Activated CD4-positive, alpha-beta T cell treated with anti-CD3 and anti-CD28 coated beads, Interleukin-2, Interleukin-4, amounts not matched to agents 100 ng/mL and 50 ng/mL, durations not matched to agents 16 hours and 8 hours (primary cell): Measurements from ENCODE around the gene KNDC1.
"Not testable (repeated sequence)": the region's sequence is repeated elsewhere in the genome, so short reads cannot be mapped to it uniquely, and the experiment has no call there.

ENCODE experiments used
- DNase-seq: peaks from one replicate; pipeline ENCODE4 v3.0.0-alpha.2; 2020; ENCODE audit warnings: low spot score

KNDC1 gene

GRCh38 chr10:133141958-133142340 lies 18.1 kb upstream of the KNDC1 start:
- no peak for DNase-seq

DNA sequence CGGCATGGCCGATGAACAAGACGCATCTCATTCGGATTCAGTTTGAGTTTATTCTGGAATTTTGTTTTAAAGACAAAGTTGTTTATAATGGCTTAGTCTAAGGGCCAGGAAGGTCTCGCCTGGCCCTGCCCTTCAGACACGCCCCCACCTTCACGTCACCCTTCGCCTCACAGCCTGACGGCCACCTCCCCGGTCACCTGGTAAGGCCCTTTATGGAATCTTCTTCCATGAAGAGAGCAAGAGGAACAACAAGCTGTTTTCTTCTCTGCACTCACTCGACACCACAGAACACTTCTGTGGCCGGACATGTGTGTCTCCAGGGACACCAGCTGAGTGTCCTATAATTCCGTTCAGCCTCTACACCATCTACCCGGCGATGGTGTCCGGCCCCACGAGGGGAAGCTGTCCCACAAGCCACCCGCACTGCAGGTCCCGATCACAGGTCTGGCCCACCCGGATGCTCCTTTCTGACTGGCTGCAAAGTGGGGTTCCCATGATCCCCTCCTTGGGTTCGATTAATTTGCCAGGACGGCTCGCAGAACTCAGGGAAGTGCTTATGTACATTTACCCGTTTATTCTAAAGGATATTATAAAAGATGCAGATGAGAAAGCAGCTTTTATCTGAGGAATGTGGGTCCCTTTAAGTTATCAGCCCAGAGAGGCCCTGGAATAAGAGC lies 17.4 kb upstream of the KNDC1 start:
- DNase-seq: no peak

DNA sequence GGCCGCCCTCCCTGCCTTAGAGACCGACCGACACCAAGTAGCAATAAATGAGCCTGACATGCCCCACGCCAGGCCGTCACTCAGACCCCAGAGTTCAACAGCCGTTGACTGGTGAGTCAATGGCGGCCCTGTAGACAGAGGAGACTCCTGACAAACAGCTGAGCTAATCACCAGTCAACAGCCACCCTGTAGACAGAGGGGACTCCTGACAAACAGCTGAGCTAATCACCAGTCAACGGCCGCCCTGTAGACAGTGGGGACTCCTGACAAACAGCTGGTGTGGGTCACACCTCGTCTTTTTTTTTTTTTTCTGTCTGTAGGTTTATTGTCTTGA lies 16.9 kb upstream of the KNDC1 start:
- DNase-seq: no peak

DNA sequence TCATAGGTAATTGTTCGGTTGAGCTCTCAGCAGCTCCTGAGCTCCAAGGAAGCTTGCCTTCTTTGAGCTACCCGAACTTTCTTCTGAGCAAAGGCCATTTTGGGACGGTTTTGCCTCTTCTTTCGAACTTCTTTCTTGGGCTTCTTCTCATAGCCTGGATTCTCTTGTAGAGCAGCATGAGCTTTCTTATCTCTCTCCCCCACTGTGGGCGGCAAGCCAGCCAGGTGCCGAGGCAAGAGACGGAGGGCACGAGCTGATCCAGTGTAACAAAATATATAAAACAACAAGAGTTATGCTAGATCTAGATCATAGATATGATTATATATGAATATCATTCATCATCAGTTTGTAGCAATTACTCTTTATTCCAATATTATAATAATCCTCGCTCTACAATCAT lies 16.5 kb upstream of the KNDC1 start:
- no peak for DNase-seq

- DNase-seq: no peak
These were observed 15.2 kb upstream of the KNDC1 start for GRCh38 chr10:133144771-133145170.

- no peak for DNase-seq
These were observed 9.8 kb upstream of the KNDC1 start for GRCh38 chr10:133150226-133150625.

GRCh38 chr10:133150656-133151055 lies 9.4 kb upstream of the KNDC1 start:
- no peak for DNase-seq

GRCh38 chr10:133151071-133151470 lies 8.9 kb upstream of the KNDC1 start:
- not testable (repeated sequence) for DNase-seq

- no peak for DNase-seq
These were observed 8.5 kb upstream of the KNDC1 start for GRCh38 chr10:133151543-133151972.

DNA sequence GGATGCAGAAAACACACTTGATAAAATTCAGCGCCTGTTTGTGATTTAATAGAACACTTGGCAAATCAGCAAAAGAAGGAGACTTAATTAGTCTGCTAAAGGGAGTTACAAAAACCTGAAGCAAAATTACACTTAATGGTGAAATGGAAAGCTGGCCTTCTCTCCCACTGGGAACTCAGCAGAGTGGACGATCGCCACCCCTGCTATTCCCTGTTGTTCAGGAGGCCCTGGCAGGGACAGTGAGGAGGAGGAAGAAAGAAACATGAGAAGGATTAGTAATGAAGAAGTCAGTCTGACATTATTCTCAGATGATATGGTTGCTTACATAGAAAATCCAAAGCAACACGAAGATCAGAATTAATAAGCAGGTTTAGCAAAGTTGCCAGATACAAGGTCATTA lies 5.6 kb upstream of the KNDC1 start:
- DNase-seq: no peak

- no peak for DNase-seq
These were observed 4.8 kb upstream of the KNDC1 start for GRCh38 chr10:133154996-133155778.

DNA sequence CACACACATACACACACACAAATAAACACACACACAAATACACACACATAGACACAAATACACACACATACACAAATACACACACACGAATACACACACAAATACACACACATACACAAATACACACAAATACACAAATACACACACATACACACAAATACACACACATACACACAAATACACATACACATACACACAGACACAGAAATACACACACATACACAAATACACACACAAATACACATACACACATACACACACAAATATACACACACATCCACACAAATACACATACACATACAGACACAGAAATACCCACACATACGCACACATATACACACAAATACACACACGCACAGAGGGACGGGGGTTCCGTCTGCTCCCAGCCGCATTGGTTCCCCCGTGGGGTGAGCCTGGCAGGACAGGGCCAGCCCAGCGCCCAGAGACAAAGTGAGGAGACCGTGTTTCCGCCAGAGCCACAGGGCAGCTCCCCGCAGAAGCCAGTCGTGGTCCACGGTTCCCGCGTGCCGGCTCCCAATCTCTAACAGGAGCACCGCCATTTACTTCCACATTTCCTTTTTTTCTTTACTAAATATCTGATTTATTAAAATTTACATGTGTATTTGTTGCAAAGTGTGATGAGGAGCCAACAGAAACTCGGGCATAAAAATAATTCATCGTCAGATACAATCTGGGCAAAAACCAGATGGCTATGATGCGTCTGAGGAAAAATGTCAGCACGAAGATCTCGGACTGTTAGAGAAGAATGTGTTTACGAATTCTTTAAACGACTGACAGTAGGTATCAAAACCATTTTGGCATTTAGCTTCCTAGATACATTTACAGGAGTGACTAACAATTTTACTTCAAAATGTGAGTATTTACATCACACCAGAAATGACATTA lies 3.1 kb upstream of the KNDC1 start:
- DNase-seq: no peak

- DNase-seq: no peak
These were observed 2.2 kb upstream of the KNDC1 start for GRCh38 chr10:133157662-133158436.

DNA sequence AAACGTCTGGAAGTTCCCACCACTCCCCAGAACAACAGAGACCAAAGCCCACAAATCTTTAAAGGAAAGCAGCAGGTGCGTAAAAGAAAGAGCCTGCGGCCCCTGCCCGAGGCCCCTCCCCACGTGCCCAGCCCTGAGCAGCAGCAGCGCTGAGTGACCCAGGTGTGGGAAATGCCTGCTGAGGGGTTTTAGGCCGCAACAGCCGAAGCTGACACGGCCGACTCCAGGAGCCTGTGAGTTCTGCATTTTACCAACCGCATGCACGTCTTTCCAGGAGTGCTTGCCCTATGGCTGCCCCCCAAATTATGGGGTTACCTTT lies 1.6 kb upstream of the KNDC1 start:
- no peak for DNase-seq

- no peak for DNase-seq
These were observed 1.0 kb upstream of the KNDC1 start for GRCh38 chr10:133158756-133159610.

DNA sequence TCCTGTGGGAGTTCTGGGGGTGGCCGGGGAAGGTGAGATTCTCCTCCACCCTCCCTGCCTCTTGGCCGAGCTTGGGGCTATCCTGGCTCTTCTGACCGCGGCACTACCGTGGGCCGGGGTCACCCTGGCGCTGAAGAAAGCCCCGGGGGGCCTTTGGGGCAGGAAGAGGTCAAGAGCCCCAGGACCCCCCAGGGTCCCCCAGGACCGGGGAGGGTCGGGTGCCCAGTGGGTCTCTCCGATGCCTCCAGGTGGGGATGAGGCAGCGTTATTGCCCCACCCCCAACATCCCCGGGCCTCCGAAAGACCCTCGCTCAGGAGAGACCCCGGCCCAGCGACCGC lies 439 bp upstream of the KNDC1 start:
- DNase-seq: no peak

GRCh38 chr10:133160826-133161471 lies 930 bp downstream of the KNDC1 start:
- no peak for DNase-seq

- DNase-seq: no peak
These were observed 1.6 kb downstream of the KNDC1 start for GRCh38 chr10:133161486-133162109.

DNA sequence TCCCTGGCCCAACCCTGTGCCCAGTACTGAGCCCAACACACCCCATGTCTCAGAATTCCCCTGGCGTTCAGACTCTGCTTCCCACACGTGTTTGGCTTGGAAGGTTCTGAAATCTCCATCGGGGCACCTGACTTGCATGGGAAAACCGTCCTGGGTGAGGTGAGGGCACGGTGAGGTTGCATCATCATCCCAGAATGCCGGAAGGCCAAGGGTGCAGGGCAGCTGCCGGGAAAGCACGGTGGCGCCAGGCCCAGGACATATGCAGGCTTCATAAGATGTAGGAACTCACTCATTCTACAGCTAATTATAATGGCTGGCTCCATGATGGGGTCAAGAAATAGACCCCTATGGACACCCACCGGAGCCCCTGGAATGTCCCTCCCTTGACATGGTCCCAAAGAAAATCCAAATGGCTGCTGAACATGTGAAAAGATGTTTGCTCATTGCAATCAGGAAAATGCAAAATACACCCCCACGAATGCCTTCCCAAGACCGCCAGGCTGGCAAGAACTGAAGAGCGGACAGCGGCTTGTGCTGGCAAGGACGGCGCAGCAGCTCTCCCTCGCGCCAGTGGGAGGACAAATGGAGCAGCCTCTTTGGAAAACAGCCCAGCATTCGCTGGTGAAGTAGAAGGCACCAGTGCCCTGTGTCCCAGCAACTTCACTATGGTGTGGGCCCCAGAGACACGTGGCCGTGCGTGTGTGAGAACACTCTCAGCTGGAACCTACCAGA lies 2.3 kb downstream of the KNDC1 start:
- DNase-seq: no peak
